Stimulated activated CD8-positive, alpha-beta memory T cell treated with anti-CD3 and anti-CD28 coated beads, Interleukin-15, amount 100 ng/mL, for 1 hour (primary cell): Measurements from ENCODE around the gene LMO7.
"Not testable (repeated sequence)": the region's sequence is repeated elsewhere in the genome, so short reads cannot be mapped to it uniquely, and the experiment has no call there.

Experiments used
- DNase-seq: peaks from one replicate; pipeline ENCODE4 v3.0.0-alpha.2; 2020; ENCODE audit warnings: low read depth

LMO7 gene

DNA sequence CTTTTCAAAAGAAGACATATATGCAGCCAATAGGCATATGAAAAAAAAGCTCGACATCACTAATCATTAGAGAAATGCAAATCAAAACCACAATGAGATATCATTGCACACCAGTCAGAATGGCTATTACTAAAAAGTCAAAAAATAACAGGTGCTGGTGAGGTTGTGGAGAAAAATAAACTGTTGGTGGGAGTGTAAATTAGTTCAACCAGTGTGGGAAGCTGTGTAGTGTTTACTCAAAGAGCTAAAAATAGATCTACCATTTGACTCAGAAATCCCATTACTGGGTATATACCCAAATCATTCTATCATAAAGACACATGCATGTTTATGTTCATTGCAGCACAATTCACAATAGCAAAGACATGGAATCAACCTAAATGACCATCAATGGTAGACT lies 106.9 kb downstream of the LMO7 start:
- DNase-seq: not testable (repeated sequence)

DNA sequence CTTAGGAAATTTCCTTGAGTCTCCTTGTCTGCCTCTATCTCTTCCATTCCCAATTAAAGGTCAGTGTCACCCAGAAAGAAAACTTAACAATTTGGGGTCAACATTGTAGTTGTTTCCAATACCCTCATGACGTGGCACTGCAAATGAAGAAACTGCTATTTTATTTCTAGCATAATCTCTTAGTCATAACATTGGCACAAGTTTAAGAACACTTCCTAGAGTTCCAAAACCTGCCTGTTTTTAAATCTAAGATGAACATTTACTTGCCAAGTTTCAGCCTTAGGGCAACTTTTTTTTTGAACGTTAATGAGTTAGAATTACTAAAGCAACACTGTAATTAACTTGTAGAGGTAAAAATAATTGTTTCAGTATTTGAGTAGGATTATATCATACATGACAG lies 108.0 kb downstream of the LMO7 start:
- no peak for DNase-seq

DNA sequence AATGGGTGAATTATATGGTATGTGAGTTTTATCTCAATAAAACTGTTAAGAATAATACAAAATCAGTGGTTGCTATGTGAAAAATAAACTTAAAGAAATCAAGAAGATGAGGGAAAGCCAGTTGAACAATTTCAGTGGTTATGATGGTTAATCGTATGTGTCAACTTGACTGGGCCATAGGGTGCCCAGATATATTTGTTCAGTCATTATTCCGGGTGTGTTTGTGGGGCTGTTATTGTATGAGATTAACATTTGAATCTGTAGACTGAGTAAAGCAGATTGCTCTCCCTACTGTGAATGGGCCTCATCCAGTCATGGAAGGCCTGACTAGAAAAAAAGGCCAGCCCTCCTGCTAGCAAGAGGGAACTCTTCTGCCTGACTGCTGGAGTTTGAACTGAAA lies 109.3 kb downstream of the LMO7 start:
- DNase-seq: no peak

DNA sequence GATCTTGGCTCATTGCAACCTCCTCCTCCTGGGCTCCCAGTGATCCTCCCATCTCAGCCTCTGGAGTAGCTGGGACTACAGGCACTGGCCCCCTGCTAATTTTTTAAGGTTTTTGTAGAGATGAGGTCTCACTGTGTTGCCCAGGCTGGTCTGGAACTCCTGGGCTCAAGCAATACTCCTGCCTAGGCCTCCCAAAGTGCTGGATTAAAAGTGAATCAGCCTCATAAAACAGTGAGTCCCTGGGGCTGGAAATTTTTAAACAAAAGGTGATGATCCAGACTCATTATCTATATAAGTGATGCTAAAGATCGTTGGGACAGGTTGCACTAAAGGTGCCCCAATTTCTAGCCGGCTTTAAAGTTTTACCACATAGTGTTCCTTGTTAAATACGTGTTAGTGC lies 112.7 kb downstream of the LMO7 start:
- no peak for DNase-seq

DNA sequence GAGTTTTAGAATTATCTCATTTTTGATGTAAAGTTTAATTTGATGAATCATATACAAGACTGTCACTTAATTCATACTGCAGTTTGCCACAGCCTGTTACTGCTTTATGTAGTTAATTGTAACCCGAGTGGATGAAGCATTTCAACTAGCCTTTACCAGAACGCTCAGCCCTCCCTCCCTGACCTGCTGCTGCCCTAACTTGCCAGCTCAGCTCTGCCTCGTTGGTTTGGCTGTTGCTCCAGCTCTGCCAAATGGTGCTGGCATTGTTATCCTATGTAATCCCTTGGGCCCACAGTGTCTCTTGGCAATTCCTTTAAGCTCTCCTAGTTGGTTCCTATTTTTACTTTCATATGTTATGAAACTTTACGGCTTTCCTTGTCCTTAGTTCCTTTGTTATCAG lies 113.3 kb downstream of the LMO7 start:
- no peak for DNase-seq

DNA sequence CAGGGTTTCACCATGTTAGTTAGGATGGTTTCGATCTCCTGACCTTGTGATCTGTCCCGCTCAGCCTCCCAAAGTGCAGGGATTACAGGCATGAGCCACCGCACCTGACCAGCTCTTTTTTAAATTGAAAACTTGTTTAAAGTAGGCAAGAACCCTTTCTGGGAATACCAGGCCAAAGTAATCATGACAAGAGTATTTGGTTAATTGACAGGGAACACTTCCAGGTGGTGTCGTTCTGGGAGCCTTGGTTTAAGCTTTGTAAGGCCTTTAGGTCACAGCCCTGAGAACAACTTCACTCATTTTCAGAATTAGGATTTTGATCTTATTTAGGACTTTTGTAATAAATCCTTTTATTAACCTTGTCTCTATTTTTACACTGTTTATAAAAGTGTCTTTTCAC lies 115.2 kb downstream of the LMO7 start:
- DNase-seq: no peak

DNA sequence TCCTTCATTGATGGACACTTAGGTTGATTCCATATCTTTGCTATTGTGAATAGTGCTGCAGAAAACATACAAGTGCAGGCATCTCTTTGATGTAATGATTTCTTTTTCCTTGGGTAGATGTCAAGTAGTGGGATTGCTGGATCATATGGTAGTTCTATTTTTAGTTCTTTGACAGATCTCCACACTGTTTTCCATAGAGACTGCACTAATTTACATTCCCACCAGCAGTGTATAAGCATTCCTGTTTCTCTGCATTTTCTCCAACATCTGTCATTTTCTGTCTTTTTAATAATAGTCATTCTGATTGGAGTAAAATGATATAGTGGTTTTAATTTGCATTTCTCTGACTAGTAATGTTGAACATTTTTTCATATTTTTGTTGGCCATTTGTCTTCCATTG lies 116.7 kb downstream of the LMO7 start:
- DNase-seq: no peak

DNA sequence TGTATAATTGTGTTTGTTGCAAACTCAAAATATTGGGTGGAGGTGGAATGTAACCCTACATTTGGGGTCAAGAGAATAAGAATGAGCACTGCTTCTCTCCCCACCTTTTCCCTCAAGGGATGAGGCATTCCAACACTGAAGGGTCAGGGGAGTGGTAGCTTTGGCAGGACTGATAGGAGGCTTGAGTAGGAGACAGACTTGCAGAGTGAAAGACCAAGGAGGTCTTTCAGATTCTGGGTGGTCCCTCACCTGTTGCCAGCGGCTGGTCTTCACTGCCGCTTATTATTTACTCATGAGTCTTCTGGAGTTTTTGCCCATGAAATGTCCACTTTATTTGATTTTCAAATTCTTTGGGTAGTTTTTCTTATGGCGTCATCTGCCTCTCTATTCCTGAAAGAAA lies 118.8 kb downstream of the LMO7 start:
- DNase-seq: no peak

DNA sequence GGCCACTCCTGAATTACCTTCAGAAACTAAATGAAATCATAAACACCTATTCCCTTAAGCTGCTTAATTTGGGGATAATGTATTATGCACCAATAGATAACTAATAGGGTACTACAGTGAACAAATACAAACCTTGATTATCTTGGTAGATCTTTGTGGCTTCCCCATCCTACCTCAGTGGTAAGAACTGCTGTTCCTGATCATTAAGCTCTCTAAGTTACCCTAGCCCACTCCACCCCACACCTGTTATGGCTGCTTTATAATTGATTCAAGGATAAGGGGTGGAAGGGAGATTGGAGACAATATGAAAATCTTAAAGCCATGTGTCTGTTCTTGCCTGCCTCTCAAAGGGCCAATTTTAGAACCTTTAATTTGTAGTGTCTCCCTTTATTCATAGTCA lies 121.2 kb downstream of the LMO7 start:
- DNase-seq: no peak

DNA sequence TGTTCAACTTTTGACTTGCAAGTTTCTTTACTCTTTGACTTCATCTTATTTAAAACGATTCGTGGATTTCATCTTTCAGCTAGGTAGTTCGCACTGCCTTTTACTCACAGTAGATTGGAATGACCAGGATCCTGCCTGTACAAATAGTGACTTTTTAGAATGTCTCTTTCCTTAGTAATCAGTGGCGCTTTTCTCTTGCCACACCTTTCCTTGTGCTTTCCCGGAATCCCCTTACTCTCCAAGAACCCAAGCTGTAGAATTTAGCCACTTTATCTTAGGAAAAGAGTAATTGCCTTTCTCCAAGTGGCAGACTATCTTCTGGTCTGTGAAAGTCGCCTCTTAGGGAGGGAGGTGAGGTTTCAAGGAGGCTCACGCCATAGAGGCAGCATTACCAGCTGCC lies 123.4 kb downstream of the LMO7 start:
- no peak for DNase-seq

DNA sequence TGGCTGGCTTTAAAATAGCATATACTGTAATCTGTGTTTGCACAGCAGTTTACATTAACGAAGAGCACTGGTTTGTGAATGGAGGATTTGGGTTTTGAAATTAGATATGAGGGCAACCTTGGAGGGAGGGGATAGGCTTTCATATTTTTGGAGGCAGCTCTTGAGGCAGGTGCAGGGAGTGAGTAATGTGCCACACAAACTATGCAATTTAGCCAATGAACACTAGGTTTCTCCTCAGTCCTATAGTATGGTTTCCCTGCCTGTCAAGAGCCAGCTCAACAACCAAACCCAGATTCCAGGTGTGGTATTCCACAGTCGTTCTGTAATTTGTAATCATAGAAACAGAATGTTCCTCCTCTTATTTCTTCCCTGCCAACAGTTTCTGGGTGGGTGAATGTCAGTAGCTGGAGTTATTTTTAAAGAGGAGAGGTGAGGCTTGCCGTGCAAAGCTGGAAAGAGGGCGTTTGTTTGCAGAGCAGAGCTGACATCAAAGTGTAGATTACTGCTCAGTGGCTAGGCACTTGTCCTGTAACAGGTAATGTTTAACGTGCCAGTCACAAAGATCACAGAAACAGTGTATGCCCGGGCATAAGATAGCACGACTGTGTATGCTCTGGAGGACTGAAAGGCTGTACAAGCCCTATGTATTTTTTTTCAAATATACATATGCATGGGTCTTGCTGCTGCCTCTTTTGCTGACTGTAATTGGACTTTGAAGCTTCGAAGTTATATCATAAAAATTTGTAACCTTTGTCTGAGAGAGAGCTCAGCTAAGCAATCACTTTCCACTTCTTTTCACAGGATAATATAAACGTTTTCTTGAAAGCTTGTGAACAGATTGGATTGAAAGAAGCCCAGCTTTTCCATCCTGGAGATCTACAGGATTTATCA lies 124.2 kb downstream of the LMO7 start:
- DNase-seq: no peak

DNA sequence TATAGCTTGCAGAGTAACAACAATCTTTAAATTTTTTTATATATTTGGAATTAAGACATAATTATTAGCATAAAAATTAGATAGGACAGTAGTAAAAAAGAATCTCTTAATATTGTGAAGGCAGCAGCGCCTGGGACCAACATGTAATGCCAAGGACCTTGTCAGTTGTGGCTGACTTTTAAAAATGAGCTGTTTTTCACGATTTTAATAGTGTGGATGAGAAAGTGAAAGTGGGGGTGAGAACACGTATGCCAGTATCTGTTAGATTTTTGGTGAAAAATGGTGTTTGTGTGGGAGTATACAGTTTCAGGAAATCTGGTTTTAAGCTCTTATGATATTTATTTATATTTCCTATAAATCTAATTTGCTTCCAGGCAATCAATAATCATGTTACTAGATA lies 125.2 kb downstream of the LMO7 start:
- no peak for DNase-seq

DNA sequence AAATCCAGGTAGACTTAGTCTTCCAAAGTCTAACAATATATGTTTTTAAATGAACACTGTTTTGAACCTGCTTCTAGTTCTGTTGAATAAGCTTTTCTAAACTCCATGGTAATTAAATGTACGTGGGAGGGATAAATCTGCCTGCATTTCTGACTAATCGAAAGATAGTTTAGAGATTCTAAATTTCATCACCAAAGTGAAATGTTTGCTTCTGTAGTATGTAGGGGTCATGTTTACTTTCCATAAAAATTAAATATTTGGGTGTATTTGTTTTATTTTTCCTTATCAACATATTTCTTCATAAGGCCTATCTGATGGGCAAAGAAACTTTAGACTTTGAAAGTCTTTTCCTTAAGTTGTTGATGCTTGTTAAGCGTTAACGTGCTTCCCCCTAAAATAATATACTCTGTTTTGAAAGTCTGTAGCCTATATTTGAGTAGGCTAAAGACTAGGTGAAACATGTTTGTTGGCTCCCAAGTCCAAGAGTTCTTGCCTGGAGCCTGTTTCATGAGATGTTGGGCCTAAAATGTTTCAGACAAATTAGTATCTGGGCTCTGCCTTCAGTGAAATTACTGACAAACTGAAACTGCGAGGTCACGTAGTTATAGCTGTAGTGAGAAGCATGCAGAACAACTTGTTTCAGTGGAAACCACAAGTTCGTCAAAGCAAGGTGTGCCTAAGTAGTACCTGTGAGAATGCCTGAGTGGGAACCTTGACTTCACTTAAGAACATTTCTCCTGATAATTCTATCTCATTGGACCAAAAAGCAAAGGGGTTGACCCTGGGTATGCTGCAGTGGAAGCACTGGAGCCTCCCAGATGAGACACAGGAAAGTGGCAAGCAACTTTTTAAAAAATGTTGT lies 126.2 kb downstream of the LMO7 start:
- DNase-seq: no peak

DNA sequence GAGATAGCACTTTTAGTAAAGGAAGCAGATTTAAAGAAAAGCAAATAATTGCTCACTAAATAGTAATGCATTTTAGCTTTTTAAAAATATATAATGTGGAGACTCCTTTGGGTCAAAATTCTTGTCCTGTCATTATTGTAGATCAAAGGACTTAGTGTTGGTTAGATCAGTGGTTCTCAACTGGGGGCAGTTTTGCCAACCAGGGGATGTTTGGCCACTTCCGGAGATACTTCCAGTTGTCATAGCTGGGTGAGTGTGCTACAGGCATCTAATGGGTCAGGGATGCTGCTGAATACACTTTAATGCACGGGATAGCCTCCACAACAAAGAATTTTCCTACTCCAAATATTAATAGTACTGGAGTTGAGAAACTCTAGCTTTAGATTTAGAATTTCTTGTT lies 126.8 kb downstream of the LMO7 start:
- no peak for DNase-seq

DNA sequence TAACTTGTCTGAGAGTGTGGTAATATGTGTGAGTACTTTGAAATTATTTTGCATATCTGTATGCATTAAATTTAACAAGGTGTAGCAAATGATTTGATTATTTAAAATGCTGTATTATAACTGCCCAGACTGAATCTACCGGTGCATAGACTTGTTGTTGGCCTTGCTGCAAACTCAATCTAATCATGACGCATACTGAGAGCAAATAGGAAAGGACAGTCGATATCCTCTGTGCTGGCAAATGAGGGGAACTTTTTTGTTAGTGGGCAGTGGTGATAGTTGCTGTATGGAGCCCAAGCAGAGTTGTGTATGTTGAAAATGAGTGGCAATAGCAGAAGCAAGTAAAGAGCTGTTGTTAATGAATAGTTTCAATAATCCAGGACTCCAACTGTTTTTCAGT lies 127.4 kb downstream of the LMO7 start:
- no peak for DNase-seq

DNA sequence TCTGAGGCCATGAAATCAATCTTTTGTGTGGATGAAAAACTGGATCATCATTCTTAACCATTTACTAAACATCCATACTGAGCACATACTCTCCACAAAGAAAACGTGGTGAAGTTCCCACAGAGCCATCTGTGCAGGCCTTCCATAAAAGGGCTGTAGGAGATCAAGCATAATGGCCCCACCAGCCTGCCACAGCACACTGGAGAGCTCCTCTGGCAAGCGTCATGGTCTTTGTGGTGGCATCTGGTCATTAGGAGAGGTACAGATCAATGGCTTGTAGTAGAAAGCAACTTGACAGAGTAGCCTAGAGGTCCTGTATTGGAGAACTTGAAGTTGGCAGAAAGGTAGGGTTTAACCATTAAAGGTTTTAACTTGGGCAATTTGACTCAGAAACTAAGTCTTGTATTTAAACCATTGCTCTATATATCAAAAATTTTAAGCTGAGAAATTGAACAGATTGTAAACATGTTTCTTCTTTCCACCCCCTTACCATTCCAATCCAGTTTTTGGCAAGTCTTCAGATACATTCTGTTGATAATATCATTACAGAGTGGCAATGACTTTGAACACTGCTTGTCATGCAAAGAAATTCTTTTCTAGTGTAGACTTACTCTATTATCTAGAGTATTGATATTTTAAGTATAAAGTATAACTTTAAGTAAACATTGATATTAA lies 128.3 kb downstream of the LMO7 start:
- no peak for DNase-seq

DNA sequence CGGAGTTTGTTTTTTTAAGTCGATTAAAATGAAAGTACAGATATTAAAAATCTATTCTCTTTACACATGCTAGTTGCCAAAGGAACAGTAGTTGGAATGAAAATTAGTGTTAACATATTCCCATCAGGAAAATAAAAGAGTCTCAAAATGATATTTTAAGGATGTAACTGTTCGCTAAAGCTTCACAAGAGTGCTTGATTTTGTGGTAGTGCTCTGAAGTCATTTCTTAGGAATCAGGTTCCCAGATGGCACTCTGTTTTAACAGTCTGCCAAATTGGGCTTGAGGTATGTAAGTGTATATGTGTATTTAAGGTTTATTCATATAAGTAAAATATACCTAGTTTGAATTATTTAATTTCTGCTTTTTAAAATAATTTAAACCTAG lies 128.8 kb downstream of the LMO7 start:
- DNase-seq: no peak

DNA sequence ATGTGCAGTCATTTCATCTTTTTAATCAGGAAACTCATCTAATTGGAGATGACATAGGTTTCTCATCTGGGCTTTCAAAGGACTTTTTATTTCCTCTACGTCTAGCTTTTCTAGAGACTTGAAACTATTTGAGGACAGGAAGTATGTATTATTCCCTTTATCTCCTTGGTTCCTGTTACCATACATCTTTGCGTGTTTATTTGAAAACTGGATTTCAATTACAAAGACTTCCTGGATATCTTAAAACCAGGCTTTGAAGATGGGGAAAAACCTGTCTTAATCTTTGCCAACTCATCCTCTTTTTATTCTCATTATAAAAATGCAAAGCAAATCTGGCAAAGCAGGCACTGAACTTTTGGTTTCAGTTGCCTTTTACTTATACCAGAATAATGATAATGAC lies 130.5 kb downstream of the LMO7 start:
- no peak for DNase-seq

DNA sequence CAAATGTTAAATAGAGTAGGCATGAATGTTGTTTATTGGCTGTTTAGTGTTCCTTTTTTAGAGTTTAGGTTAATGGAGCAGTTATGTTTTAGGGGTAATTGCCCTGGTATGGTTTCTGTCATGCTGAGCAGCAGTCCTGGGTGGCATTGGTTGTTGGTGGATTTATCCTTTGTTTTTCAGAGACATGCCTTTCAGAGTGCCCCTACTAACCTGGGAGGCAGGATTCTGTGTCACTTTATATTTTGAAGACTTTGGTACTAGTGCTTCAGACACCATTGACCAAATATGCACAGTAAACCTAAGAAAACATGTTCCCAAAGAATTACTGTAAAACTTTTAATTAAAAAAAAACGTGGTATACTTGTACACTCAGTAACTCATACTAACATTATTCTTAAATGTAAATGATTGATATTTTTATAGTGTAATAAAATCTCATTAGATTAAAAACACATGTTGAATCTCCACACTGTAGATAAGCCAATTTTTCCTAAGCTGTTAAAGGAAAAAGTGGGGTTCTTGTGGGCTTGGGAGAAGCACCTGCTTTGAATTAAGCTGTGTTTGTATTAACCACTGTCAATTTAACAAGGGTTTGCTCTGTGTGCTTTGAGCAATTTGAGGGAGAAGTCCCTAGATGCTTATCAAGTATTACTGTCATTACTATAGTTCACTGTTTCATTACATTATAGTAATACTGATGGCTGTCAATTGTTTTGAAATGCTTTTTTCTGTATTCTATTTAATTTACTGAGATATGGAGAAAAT lies 133.2 kb downstream of the LMO7 start:
- DNase-seq: no peak

DNA sequence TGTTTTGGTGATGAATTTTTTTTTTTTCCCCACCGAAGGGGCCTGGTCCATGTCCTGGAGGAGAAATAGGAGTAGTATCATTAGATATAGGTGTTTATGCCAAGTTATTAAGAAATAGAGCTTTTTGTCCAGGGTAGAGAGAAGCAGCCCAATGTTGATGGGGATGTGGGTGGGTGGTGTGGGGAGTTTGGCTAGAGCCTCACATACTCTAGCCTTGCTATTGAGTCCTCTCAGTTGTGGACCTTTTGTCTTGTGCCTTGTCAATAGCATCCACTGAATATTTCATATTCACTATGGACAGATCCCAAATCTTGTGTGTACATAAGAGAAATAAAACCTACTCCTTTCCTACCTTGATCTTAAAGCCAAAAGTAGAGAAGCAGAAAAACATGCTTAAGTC lies 134.0 kb downstream of the LMO7 start:
- no peak for DNase-seq

DNA sequence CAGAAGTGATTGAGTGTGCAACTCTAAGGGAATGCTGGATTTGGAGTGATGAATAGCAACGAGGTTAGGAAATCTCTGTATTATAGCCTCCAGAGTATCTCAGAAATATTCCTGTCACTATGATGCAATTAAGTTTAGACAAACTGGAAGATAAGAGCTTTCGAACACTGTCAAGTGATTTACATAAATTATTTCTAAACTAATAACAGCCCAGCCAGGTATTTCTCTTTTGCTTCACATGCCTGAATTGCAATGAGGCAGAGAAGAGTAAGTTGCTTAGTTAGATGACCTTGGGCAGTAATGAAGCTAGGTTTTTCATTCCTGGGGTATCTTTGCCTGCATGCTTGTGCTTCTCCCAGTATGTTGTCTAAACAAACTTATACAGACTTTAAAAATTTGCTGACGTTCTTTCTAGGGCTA lies 134.5 kb downstream of the LMO7 start:
- DNase-seq: no peak

DNA sequence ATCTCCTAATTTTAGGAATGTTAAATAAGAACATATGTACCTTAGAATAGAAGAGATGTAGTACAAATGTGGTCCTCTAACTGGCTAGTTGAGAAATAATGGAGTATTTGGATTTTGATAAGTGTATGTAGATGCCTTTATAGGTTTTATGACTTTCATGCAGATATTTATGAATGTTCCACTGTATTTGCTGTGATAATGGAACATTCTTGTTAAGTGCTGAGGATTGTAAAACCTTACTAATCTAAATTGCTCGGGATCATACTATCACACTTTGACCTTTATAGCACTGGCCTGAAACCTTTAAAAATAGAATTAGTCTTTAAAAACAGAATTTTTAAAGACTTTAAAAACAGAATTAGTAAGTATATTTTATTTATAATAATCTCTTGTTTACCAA lies 135.1 kb downstream of the LMO7 start:
- DNase-seq: no peak
